GM12878 (cell line): ENCODE data around the gene FKBP2. TPM values are rescaled to one million over a fixed set of nuclear protein-coding genes. Genes with fewer than 3 reads are reported as not detected.

Experiments
- ATAC-seq: fragments of 200-7000 bp; cut with Tn5 transposase; 3 replicates; pipeline ENCODE4 v1.9.1; 2020; ENCODE audit warnings: mild to moderate bottlenecking, moderate library complexity
- BruUV-seq: library from RNA; stranded (reverse); fragments of 400-500 nt; replicated peaks from 2 replicates; lab custom pipeline; 2021; lab: Mats Ljungman, UMichigan
- CTCF ChIA-PET: fragments of 300-600 bp; sonication (Branson Sonifier 250); formaldehyde crosslinking; extraction: SDS; loops from one replicate; lab custom pipeline; 2021; ENCODE audit warnings: inconsistent platforms; lab: Yijun Ruan, JAX
- POLR2A ChIA-PET: fragments of 350-600 bp; formaldehyde crosslinking; extraction: SDS; loops from one replicate; lab custom pipeline; 2021; ENCODE audit warnings: inconsistent platforms; lab: Charles Lee
- RAD21 ChIA-PET: fragments of 300-600 bp; sonication (Branson Sonifier 250); formaldehyde crosslinking; loops from one replicate; lab custom pipeline; 2023; ENCODE audit warnings: antibody characterized with exemption; ENCODE audit not compliant: unreplicated experiment; lab: Charles Lee
- SMC1A ChIA-PET: fragments of 300-600 bp; sonication (Branson Sonifier 250); formaldehyde crosslinking; loops from one replicate; lab custom pipeline; 2023; ENCODE audit not compliant: unreplicated experiment, uncharacterized antibody; lab: Charles Lee
- DNase-seq: peaks from one replicate; pipeline ENCODE4 v3.0.0-alpha.2; 2011; ENCODE audit warnings: low read depth, low spot score
- FAIRE-seq: peaks from 3 replicates; lab custom pipeline; 2011; peaks lifted over from hg19 to GRCh38; lab: Jason Lieb, UNC
- H2AFZ ChIP-seq: 2 replicates; pipeline ENCODE4 v1.6.0; 2011; ENCODE audit warnings: low read depth, low read length, control low read depth; ENCODE audit not compliant: control insufficient read depth
- H3K27ac ChIP-seq: 2 replicates; pipeline ENCODE4 v1.5.1; 2011; ENCODE audit warnings: control low read depth; ENCODE audit not compliant: control insufficient read depth, insufficient read depth
- H3K27me3 ChIP-seq, 2 experiments: replicated peaks in 1 of 2; 2 replicates each; pipeline versions ENCODE4 v1.6.0 to v1.6.1; 2011; ENCODE audit warnings: low read length in 1 of 2; ENCODE audit not compliant: control insufficient read depth in 2 of 2, insufficient read depth in 2 of 2
- H3K36me3 ChIP-seq, 2 experiments: 2 replicates each; pipeline ENCODE4 v1.5.1; 2011; ENCODE audit warnings: low read length in 1 of 2; ENCODE audit not compliant: control insufficient read depth in 2 of 2, insufficient read depth in 2 of 2
- H3K4me1 ChIP-seq: 2 replicates; pipeline ENCODE4 v1.6.1; 2011; ENCODE audit warnings: mild to moderate bottlenecking, low read length, moderate library complexity, mixed read lengths; ENCODE audit not compliant: control insufficient read depth, insufficient read depth
- H3K4me2 ChIP-seq: 2 replicates; pipeline ENCODE4 v1.6.0; 2011; ENCODE audit warnings: control low read depth; ENCODE audit not compliant: control insufficient read depth, insufficient read depth
- H3K4me3 ChIP-seq: fragments of 200-600 bp; sonication (generic); 2 replicates; pipeline ENCODE4 v1.5.1; 2016
- H3K79me2 ChIP-seq: 2 replicates; pipeline ENCODE4 v1.6.0; 2011; ENCODE audit warnings: low read length; ENCODE audit not compliant: control insufficient read depth, insufficient read depth
- H3K9ac ChIP-seq: 2 replicates; pipeline ENCODE4 v1.8.0; 2011; ENCODE audit warnings: low read length, control low read depth, mixed read lengths; ENCODE audit not compliant: control insufficient read depth, insufficient read depth
- H3K9me3 ChIP-seq: replicated peaks from 3 replicates; pipeline ENCODE4 v1.5.1; 2011; ENCODE audit warnings: mild to moderate bottlenecking, low read length; ENCODE audit not compliant: control insufficient read depth, insufficient read depth
- H4K20me1 ChIP-seq: 2 replicates; pipeline ENCODE4 v1.6.0; 2011; ENCODE audit not compliant: control insufficient read depth, insufficient read depth
- POLR2A ChIP-seq: IDR thresholded peaks from 2 replicates; pipeline ENCODE4 v1.6.1; 2011; ENCODE audit warnings: low read depth, mild to moderate bottlenecking, low read length
- RUNX3 ChIP-seq: IDR thresholded peaks from 2 replicates; pipeline ENCODE4 v1.6.1; 2012; ENCODE audit warnings: low read length, inconsistent platforms
- SMAD5 ChIP-seq: IDR thresholded peaks from 2 replicates; pipeline ENCODE4 v1.6.1; 2016; ENCODE audit warnings: antibody characterized with exemption, low read depth
- ZNF24 ChIP-seq: fragments of 450-650 bp; IDR thresholded peaks from 2 replicates; pipeline ENCODE4 v1.6.1; 2017; ENCODE audit warnings: antibody characterized with exemption, mild to moderate bottlenecking
- ZSCAN29 ChIP-seq: fragments of 450-650 bp; IDR thresholded peaks from 2 replicates; pipeline ENCODE4 v1.6.1; 2017; ENCODE audit warnings: mild to moderate bottlenecking, moderate library complexity
- WGBS: methylation state at CpG from one replicate; pipeline ENCODE4 v1.1.6; 2016; ENCODE audit warnings: low lambda C conversion rate; ENCODE audit not compliant: insufficient replicate concordance, insufficient coverage; ENCODE audit errors: missing lambda C conversion rate; 5-methylcytosine and 5-hydroxymethylcytosine counted together
- in situ Hi-C: fragments of 300-500 bp; cut with MboI; formaldehyde crosslinking; loops from 9 replicates; pipeline ENCODE4 v1.14.3; 2018; ENCODE audit warnings: mixed read lengths
- intact Hi-C: fragments of 100-400 bp; cut with micrococcal nuclease; formaldehyde crosslinking; loops from one replicate; pipeline ENCODE4 v1.14.2; 2022; ENCODE audit not compliant: unreplicated experiment
- polyA plus RNA-seq, 11 experiments: library from polyadenylated mRNA; depleted of rRNA in 4 of 11; unstranded in 6 of 11; stranded (reverse) in 5 of 11; fragments of >200 nt; fragmentation: Nextera tagmentation in 4 of 11; fragmentation: Illumina TruSeq in 1 of 11; extraction: Ambion mirVana in 4 of 11; extraction: Trizol in 1 of 11; gene quantifications; 1 replicate in 1 of 11; 2 replicates in 10 of 11; pipeline versions ENCODE4 v1.2.1 to v1.2.3, GENCODE V29; 2011 to 2016; ENCODE audit warnings: inconsistent platforms in 2 of 11, missing spikeins in 2 of 11, low read depth in 1 of 11
- total RNA-seq, 4 experiments: library from RNA; depleted of rRNA in 3 of 4; stranded (reverse); fragments of >200 nt in 3 of 4; fragmentation: Illumina TruSeq in 1 of 4; extraction: Trizol in 1 of 4; gene quantifications; 2 replicates each; pipeline versions ENCODE4 v1.2.1 to v1.2.3, GENCODE V29; 2013 to 2021

Gene FKBP2
- total and polyA plus RNA-seq, 10 of the 15 experiments (the other 5 are each of a cell fraction or from before 2014, with no cell fraction given) = 1.8 to 99.7 (median 39.5) TPM

- DNase-seq (no peak), FAIRE-seq (no peak), ATAC-seq (no peak)
- BruUV-seq = no TSS peak
- H3K9ac ChIP-seq = no peak overlapping the region
- no peaks in the 10 kb centered on the region for H3K27me3 ChIP-seq
- POLR2A ChIA-PET = interaction anchor here (1.1 to 5.2 kb wide), 6 partner anchors 11 to 42 kb away, joined by 3 to 85 read pairs (median 8); partner anchors contain the start of genes NUDT22, PLCB3, PPP1R14B and TRPT1
- in situ Hi-C loops (no loop called here), intact Hi-C loops (no loop called here)
- peaks cover 39% of the 10 kb centered on the region for H3K79me2 ChIP-seq
- WGBS = 81% methylated on average over 18 of the region's 18 CpGs
- peaks cover 18 to 24% of the 10 kb centered on the region in 2 experiments; a peak in 3 of 4 replicates for H3K36me3 ChIP-seq
- H2AFZ ChIP-seq = no peak overlapping the region
- RAD21 ChIA-PET = interaction anchor here (3.4 to 6.6 kb wide), 2 partner anchors 17 to 94 kb away, joined by 34 to 125 read pairs; partner anchors contain the start of genes CATSPERZ, ESRRA, NUDT22 and TRPT1
- H4K20me1 ChIP-seq = no peaks in the 10 kb centered on the region
- CTCF ChIA-PET = interaction anchor here (0.6 to 9.7 kb wide), 6 partner anchors 8 to 94 kb away, joined by 3 to 238 read pairs (median 5); partner anchors contain the start of genes CATSPERZ, ESRRA, NUDT22 and TRPT1
- H3K4me1 ChIP-seq = peaks cover 26% of the 10 kb centered on the region
- peak overlapping the region; percentile 98 for H3K27ac ChIP-seq
- peak overlapping the region; percentile 76 for H3K4me2 ChIP-seq
- SMC1A ChIA-PET = interaction anchor here (1.6 to 5.5 kb wide), 5 partner anchors 12 to 109 kb away, joined by 3 to 56 read pairs (median 32); partner anchors contain the start of genes FKBP2, NUDT22, PRDX5 and TRMT112
- no peaks in the 10 kb centered on the region for H3K9me3 ChIP-seq
- 0 out of 2 replicates have a peak, but pooled peaks have one; percentile 24 for TF ChIP-seq POLR2A
- TF ChIP-seq ZSCAN29 = no peak
- 0 out of 2 replicates have a peak, but pooled peaks have one; percentile 26 for TF ChIP-seq SMAD5
- TF ChIP-seq, all 136 proteins: peak for 2
- H3K4me3 ChIP-seq = peak overlapping the region; percentile 74; the same call in 1 of the 2 replicates
Observed at GRCh38 chr11:64208796-64209562, 31.9 kb upstream of the FKBP2 start.

DNA sequence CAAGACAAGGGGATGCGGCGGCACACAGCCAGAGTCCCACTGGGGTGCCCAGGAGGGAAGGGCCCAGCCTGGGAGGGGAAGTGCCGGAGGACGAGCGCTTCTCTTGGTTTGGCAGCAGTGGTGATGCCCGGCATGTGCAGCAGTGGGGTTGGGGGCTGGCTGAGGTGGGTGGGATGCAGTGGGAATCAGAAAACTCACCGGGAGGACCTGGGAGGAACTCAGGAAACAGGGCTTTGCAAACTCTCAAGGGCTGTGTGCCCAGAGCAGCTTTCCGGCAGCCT, 31.4 kb upstream of the FKBP2 start:
- POLR2A ChIA-PET = interaction anchor here (1.1 to 1.6 kb wide), 4 partner anchors 10 to 29 kb away, joined by 3 to 5 read pairs (median 3); no protein-coding TSS in a partner anchor
- SMC1A ChIA-PET = interaction anchor here (5.5 kb wide), 1 partner anchor 16 kb away, joined by 56 read pairs; the partner anchor contains the start of genes NUDT22 and TRPT1
- intact Hi-C loops = no loop called here
- peaks cover 18 to 22% of the 10 kb centered on the region in 2 experiments; a peak in 3 of 4 replicates for H3K36me3 ChIP-seq
- RAD21 ChIA-PET = interaction anchor here (6.6 kb wide), 1 partner anchor 93 kb away, joined by 125 read pairs; the partner anchor contains the start of genes CATSPERZ and ESRRA
- in situ Hi-C loops = no loop called here
- no peak overlapping the region for H3K27ac ChIP-seq
- H3K9me3 ChIP-seq = no peaks in the 10 kb centered on the region
- peaks cover 22% of the 10 kb centered on the region for H3K4me1 ChIP-seq
- FAIRE-seq = no peak
- no peak for ATAC-seq
- no peaks in the 10 kb centered on the region for H4K20me1 ChIP-seq
- H3K9ac ChIP-seq = no peak overlapping the region
- TF ChIP-seq RUNX3 (no peak), ZNF24 (no peak)
- CTCF ChIA-PET = interaction anchor here (9.7 kb wide), 1 partner anchor 93 kb away, joined by 238 read pairs; the partner anchor contains the start of genes CATSPERZ and ESRRA
- 88% methylated on average over 7 of the region's 8 CpGs for WGBS
- no TSS peak for BruUV-seq
- DNase-seq = no peak
- peak overlapping the region; percentile 76; the same call in 1 of the 2 replicates for H3K4me2 ChIP-seq
- no peaks in the 10 kb centered on the region for H3K27me3 ChIP-seq
- peaks cover 39% of the 10 kb centered on the region for H3K79me2 ChIP-seq
- H3K4me3 ChIP-seq = no peak overlapping the region
- no peak overlapping the region for H2AFZ ChIP-seq
